CD4-positive, alpha-beta T cell (primary cell): ENCODE data around the gene MED14. TPM values are rescaled to one million over a fixed set of nuclear protein-coding genes. Genes with fewer than 3 reads are reported as not detected.

ENCODE experiments used
- ATAC-seq: fragments of 200-7000 bp; cut with Tn5 transposase; one replicate; pipeline ENCODE4 v1.10.0; 2022; ENCODE audit warnings: mild to moderate bottlenecking; ENCODE audit not compliant: poor library complexity
- CTCF ChIA-PET: fragments of 350-600 bp; sonication (Branson Sonifier 250); formaldehyde crosslinking; loops from one replicate; lab custom pipeline; 2021; ENCODE audit warnings: antibody characterized with exemption, inconsistent platforms; lab: Charles Lee
- POLR2A ChIA-PET: fragments of 350-600 bp; sonication (Branson Sonifier 250); formaldehyde crosslinking; loops from one replicate; lab custom pipeline; 2021; ENCODE audit warnings: antibody characterized with exemption, inconsistent platforms; lab: Charles Lee
- DNase-seq, 14 experiments: peaks; one replicate each; pipeline ENCODE4 v3.0.0-alpha.2; 2013 to 2020; ENCODE audit warnings: mixed read lengths in 2 of 14
- H3K27ac ChIP-seq, 2 donors: one replicate each; pipeline versions ENCODE4 v1.5.1 to v1.7.0; 2013; ENCODE audit warnings: low read length in 2 of 2, low read depth in 1 of 2, mild to moderate bottlenecking in 1 of 2
- H3K27me3 ChIP-seq, 2 experiments: 1 replicate in 1 of 2; 2 replicates in 1 of 2; pipeline versions ENCODE4 v1.6.1 to v1.7.0; 2013; ENCODE audit warnings: low read length in 2 of 2, control low read depth in 1 of 2, mild to moderate bottlenecking in 1 of 2, moderate library complexity in 1 of 2; ENCODE audit not compliant: insufficient read depth in 2 of 2, control insufficient read depth in 1 of 2
- H3K36me3 ChIP-seq: one replicate; pipeline ENCODE4 v1.6.1; 2013; ENCODE audit warnings: low read length, control low read depth; ENCODE audit not compliant: insufficient read depth
- H3K4me1 ChIP-seq: one replicate; pipeline ENCODE4 v1.6.1; 2013; ENCODE audit warnings: low read length, control low read depth; ENCODE audit not compliant: insufficient read depth
- H3K4me3 ChIP-seq: one replicate; pipeline ENCODE4 v1.5.1; 2013; ENCODE audit warnings: mild to moderate bottlenecking, low read length, moderate library complexity
- H3K9me3 ChIP-seq, 2 experiments: 1 replicate in 1 of 2; 2 replicates in 1 of 2; pipeline versions ENCODE4 v1.6.1 to v1.7.0; 2013; ENCODE audit warnings: low read length in 2 of 2, mild to moderate bottlenecking in 2 of 2, control low read depth in 1 of 2, moderate library complexity in 1 of 2; ENCODE audit not compliant: control insufficient read depth in 1 of 2, insufficient read depth in 1 of 2
- H3K27ac Mint-ChIP-seq: one replicate; pipeline ENCODE4 v1.8.0; 2020; ENCODE audit warnings: mixed read lengths
- H3K27me3 Mint-ChIP-seq: one replicate; pipeline ENCODE4 v1.8.0; 2021; ENCODE audit warnings: mixed read lengths
- H3K36me3 Mint-ChIP-seq: one replicate; pipeline ENCODE4 v1.8.0; 2021; ENCODE audit warnings: low read depth, mixed read lengths
- H3K4me1 Mint-ChIP-seq: one replicate; pipeline ENCODE4 v1.8.0; 2021; ENCODE audit warnings: low read depth, mixed read lengths
- H3K4me3 Mint-ChIP-seq: one replicate; pipeline ENCODE4 v1.8.0; 2020; ENCODE audit warnings: mild to moderate bottlenecking, mixed read lengths
- H3K9me3 Mint-ChIP-seq: one replicate; pipeline ENCODE4 v1.8.0; 2020; ENCODE audit warnings: mixed read lengths
- CTCF ChIP-seq: fragments of 200-600 bp; IDR thresholded peaks from one replicate; pipeline ENCODE4 v1.8.0; 2022; ENCODE audit warnings: antibody characterized with exemption, mild to moderate bottlenecking
- intact Hi-C, 2 experiments: fragments of 100-400 bp; cut with DNase I in 1 of 2; cut with micrococcal nuclease in 1 of 2; formaldehyde crosslinking; loops; one replicate each; pipeline versions ENCODE4 v1.15.1 to v1.9.0; 2023 to 2025; cut with DNase I, micrococcal nuclease
- total RNA-seq, 174 experiments: library from RNA in 2 of 174; stranded (reverse) in 2 of 174; gene quantifications; one replicate each; pipeline ENCODE4 v1.2.3 and lab custom pipeline; 2021 to 2026

Gene MED14
- total RNA-seq, 2 experiments from 2014 or later, result 59.9 to 67.7 TPM

GRCh38 chrX:40652664-40653063 lies 82.7 kb downstream of the MED14 start:
- H3K4me1 Mint-ChIP-seq, result peaks cover 9% of the 10 kb centered on the region
- H3K27ac Mint-ChIP-seq, result no peak overlapping the region
- Histone ChIP-seq H3K4me1 (peaks cover 5% of the 10 kb centered on the region), H3K27me3 (no peaks in the 10 kb centered on the region), H3K36me3 (peaks cover 25% of the 10 kb centered on the region), H3K9me3 (no peaks in the 10 kb centered on the region), H3K4me3 (no peak overlapping the region), H3K27ac (no peak overlapping the region)
- H3K9me3 Mint-ChIP-seq, result no peaks in the 10 kb centered on the region
- no peak overlapping the region for H3K4me3 Mint-ChIP-seq
- no peak for TF ChIP-seq CTCF
- H3K36me3 Mint-ChIP-seq, result peaks cover 34% of the 10 kb centered on the region
- ChIA-PET CTCF (interaction anchor here (1.1 to 2.4 kb wide), 6 partner anchors 12 to 462 kb away, joined by 3 to 12 read pairs (median 6); no protein-coding TSS in a partner anchor), POLR2A (no interaction called here)
- no peaks in the 10 kb centered on the region for H3K27me3 Mint-ChIP-seq
- intact Hi-C loops, result loop anchor here (5.0 kb wide), 5 partner anchors 85 to 485 kb away; partner anchors contain the start of gene MED14 (in 1 of the 2)
- DNase-seq (no peak), ATAC-seq (no peak)

- H3K27me3 Mint-ChIP-seq, result no peaks in the 10 kb centered on the region
- H3K27ac Mint-ChIP-seq, result peak overlapping the region; percentile 21
Observed at GRCh38 chrX:40651620-40652223, 83.6 kb downstream of the MED14 start.

More at GRCh38 chrX:40651620-40652223, 83.6 kb downstream of the MED14 start:
- no peaks in the 10 kb centered on the region for H3K27me3 ChIP-seq
- peak; percentile 70 for TF ChIP-seq CTCF
- peaks cover 13% of the 10 kb centered on the region for H3K4me1 Mint-ChIP-seq
- H3K4me3 Mint-ChIP-seq, result no peak overlapping the region
- no peak overlapping the region for H3K4me3 ChIP-seq
- no peak overlapping the region for H3K27ac ChIP-seq
- no peaks in the 10 kb centered on the region for H3K9me3 ChIP-seq
- ATAC-seq (no peak), DNase-seq (peak; percentile 55 to 91 (median 66))
- intact Hi-C loops, result loop anchor here (1.0 to 5.0 kb wide), 7 partner anchors 86 to 486 kb away; partner anchors contain the start of gene MED14 (in 1 of the 2)
- H3K9me3 Mint-ChIP-seq, result no peaks in the 10 kb centered on the region
- CTCF ChIA-PET, result interaction anchor here (0.6 to 2.5 kb wide), 18 partner anchors 9 to 529 kb away, joined by 3 to 18 read pairs (median 4); partner anchors contain the start of gene MED14
- peaks cover 21% of the 10 kb centered on the region for H3K36me3 ChIP-seq
- H3K36me3 Mint-ChIP-seq, result peaks cover 34% of the 10 kb centered on the region
- peaks cover 6% of the 10 kb centered on the region for H3K4me1 ChIP-seq
- POLR2A ChIA-PET, result interaction anchor here (0.6 to 1.6 kb wide), 6 partner anchors 71 to 439 kb away, joined by 3 to 9 read pairs (median 3); partner anchors contain the start of genes ATP6AP2 and MED14
